Loucy (cell line): ENCODE measurements around the gene PRAMEF11.
"Not testable (repeated sequence)": the region's sequence is repeated elsewhere in the genome, so short reads cannot be mapped to it uniquely, and the experiment has no call there.

Experiments
- H2AFZ ChIP-seq: fragments of 200-600 bp; sonication (generic); 2 replicates; pipeline ENCODE4 v1.6.0; 2016; ENCODE audit warnings: antibody characterized with exemption, mild to moderate bottlenecking, low read length, moderate library complexity
- H3F3A ChIP-seq: fragments of 200-600 bp; 2 replicates; pipeline ENCODE4 v1.6.0; 2016; ENCODE audit warnings: antibody characterized with exemption, low read depth, mild to moderate bottlenecking
- H3K27me3 ChIP-seq: fragments of 200-600 bp; sonication (generic); 2 replicates; pipeline ENCODE4 v1.6.1; 2014; ENCODE audit warnings: low read length, mild to moderate bottlenecking; ENCODE audit not compliant: insufficient read depth, poor library complexity, severe bottlenecking
- H3K36me3 ChIP-seq: fragments of 200-600 bp; sonication (generic); 2 replicates; pipeline ENCODE4 v1.6.1; 2016; ENCODE audit warnings: low read length; ENCODE audit not compliant: insufficient read depth
- H3K4me1 ChIP-seq: fragments of 200-600 bp; sonication (generic); 2 replicates; pipeline ENCODE4 v1.5.1; 2014; ENCODE audit warnings: low read length, mild to moderate bottlenecking; ENCODE audit not compliant: insufficient read depth, poor library complexity, severe bottlenecking
- H3K4me2 ChIP-seq: fragments of 200-600 bp; sonication (generic); 2 replicates; pipeline ENCODE4 v1.6.0; 2014; ENCODE audit warnings: antibody characterized with exemption, low read length, low read depth, mild to moderate bottlenecking; ENCODE audit not compliant: poor library complexity, severe bottlenecking
- H3K4me3 ChIP-seq: fragments of 200-600 bp; sonication (generic); 2 replicates; pipeline ENCODE4 v1.5.1; 2014; ENCODE audit warnings: low read length, mild to moderate bottlenecking, mixed read lengths; ENCODE audit not compliant: poor library complexity, severe bottlenecking
- H3K79me2 ChIP-seq: fragments of 200-600 bp; sonication (generic); 2 replicates; pipeline ENCODE4 v1.6.1; 2014; ENCODE audit warnings: low read length; ENCODE audit not compliant: insufficient read depth
- H3K9ac ChIP-seq: fragments of 200-600 bp; sonication (generic); 2 replicates; pipeline ENCODE4 v1.6.0; 2014; ENCODE audit warnings: mild to moderate bottlenecking, low read depth, low read length, moderate library complexity; ENCODE audit not compliant: poor library complexity, severe bottlenecking
- H3K9me2 ChIP-seq: fragments of 200-600 bp; sonication (generic); replicated peaks from 2 replicates; pipeline ENCODE4 v1.6.1; 2016; ENCODE audit warnings: low read depth, low read length, mixed read lengths
- H3K9me3 ChIP-seq: fragments of 200-600 bp; sonication (generic); 2 replicates; pipeline ENCODE4 v1.6.1; 2014; ENCODE audit warnings: mild to moderate bottlenecking, antibody characterized with exemption, low read length, low read depth; ENCODE audit not compliant: insufficient read depth
- H4K20me1 ChIP-seq: fragments of 200-600 bp; sonication (generic); 2 replicates; pipeline ENCODE4 v1.6.0; 2014; ENCODE audit warnings: antibody characterized with exemption, low read length, mild to moderate bottlenecking; ENCODE audit not compliant: insufficient read depth, poor library complexity, severe bottlenecking
- CTCF ChIP-seq: fragments of 200-600 bp; sonication (generic); conservative IDR thresholded peaks from 2 replicates; pipeline ENCODE4 v1.5.1; 2014; ENCODE audit warnings: mild to moderate bottlenecking, antibody characterized with exemption, low read length
- EZH2phosphoT487 ChIP-seq: fragments of 200-600 bp; IDR thresholded peaks from 2 replicates; pipeline ENCODE4 v1.6.1; 2018; ENCODE audit warnings: antibody characterized with exemption, mild to moderate bottlenecking, moderate library complexity, borderline replicate concordance

PRAMEF11 gene

DNA sequence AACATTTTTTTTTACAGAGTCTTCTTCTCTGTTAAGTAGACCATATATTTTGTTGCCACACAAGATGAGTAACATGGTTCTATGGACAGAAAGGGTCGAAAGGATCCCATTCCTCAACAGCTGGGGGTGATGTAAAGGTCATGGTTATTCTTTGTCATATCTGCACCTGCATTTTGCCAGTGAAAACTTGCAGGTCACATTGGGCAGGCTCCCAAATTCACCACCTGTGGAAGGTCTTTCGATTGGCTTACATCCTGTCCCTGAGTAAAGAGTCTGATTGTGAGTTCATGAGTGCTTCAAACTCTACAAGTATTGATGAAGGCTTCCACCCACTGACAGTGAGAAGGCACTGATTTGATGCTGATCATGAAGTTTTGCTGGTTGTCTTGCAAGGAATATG, 2.0 kb upstream of the PRAMEF11 start:
- not testable (repeated sequence) for H3K4me3 ChIP-seq, H3K9ac ChIP-seq, H4K20me1 ChIP-seq, H3K27me3 ChIP-seq, H3K9me3 ChIP-seq, H3K4me2 ChIP-seq, H3K79me2 ChIP-seq, H3K4me1 ChIP-seq, H2AFZ ChIP-seq, H3K9me2 ChIP-seq, H3K36me3 ChIP-seq, H3F3A ChIP-seq

GRCh38 chr1:12819061-12819460, 12.1 kb downstream of the PRAMEF11 start:
- not testable (repeated sequence) for H3K4me3 ChIP-seq, H4K20me1 ChIP-seq, H3K79me2 ChIP-seq, H3K4me2 ChIP-seq, H3F3A ChIP-seq, H3K9me2 ChIP-seq, H3K36me3 ChIP-seq, H3K9ac ChIP-seq, H3K9me3 ChIP-seq, H3K4me1 ChIP-seq, H3K27me3 ChIP-seq, H2AFZ ChIP-seq

DNA sequence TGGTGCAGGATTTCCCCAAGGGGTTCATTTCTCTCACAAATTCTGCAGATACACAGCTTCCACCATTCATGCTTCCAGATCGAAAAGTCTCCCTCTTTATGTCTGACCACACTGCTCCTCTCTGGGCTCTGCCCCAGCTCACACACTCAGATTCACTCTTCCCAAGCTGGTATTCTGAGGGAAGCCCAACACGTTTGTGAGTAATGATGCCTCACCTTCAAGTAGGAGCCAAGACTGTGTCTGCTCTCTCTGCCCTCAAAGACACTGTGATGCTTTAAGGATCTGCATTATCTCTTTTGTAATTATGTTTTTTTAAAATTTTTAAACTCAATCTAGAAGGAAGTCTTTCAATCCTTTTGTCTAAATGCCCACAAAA, 19.8 kb downstream of the PRAMEF11 start:
- H3K36me3 ChIP-seq, result no peaks in the 10 kb centered on the region
- H3K27me3 ChIP-seq, result no peaks in the 10 kb centered on the region
- H3K9ac ChIP-seq, result no peak overlapping the region
- H4K20me1 ChIP-seq, result no peaks in the 10 kb centered on the region
- H3K4me2 ChIP-seq, result no peak overlapping the region
- no peaks in the 10 kb centered on the region for H3K4me1 ChIP-seq
- H3K79me2 ChIP-seq, result no peaks in the 10 kb centered on the region
- H3K9me3 ChIP-seq, result no peaks in the 10 kb centered on the region
- H3K4me3 ChIP-seq, result no peak overlapping the region
- no peaks in the 10 kb centered on the region for H3F3A ChIP-seq
- TF ChIP-seq EZH2phosphoT487, result no peak
- TF ChIP-seq CTCF, result no peak
- H2AFZ ChIP-seq, result no peak overlapping the region
- H3K9me2 ChIP-seq, result no peaks in the 10 kb centered on the region

- Histone ChIP-seq H4K20me1 (no peaks in the 10 kb centered on the region), H3K27me3 (no peaks in the 10 kb centered on the region), H3K36me3 (no peaks in the 10 kb centered on the region), H3K4me2 (no peak overlapping the region), H3K79me2 (no peaks in the 10 kb centered on the region), H2AFZ (no peak overlapping the region), H3K4me3 (no peak overlapping the region), H3K9me3 (no peaks in the 10 kb centered on the region), H3K9me2 (no peaks in the 10 kb centered on the region), H3K4me1 (no peaks in the 10 kb centered on the region), H3F3A (no peaks in the 10 kb centered on the region), H3K9ac (no peak overlapping the region)
- TF ChIP-seq EZH2phosphoT487, result no peak
These were observed 20.4 kb downstream of the PRAMEF11 start for GRCh38 chr1:12810691-12811408.
